Activated CD4-positive, alpha-beta T cell treated with anti-CD3 and anti-CD28 coated beads, Interleukin-2, Interleukin-4, amounts not matched to agents 100 ng/mL and 50 ng/mL, durations not matched to agents 16 hours and 8 hours (primary cell): ENCODE results near the gene FMO4.
"Not testable (repeated sequence)": the region's sequence is repeated elsewhere in the genome, so short reads cannot be mapped to it uniquely, and the experiment has no call there.

Experiments used
- DNase-seq: peaks from one replicate; pipeline ENCODE4 v3.0.0-alpha.2; 2020; ENCODE audit warnings: low spot score

Gene FMO4

GRCh38 chr1:171389171-171389570 lies 75.2 kb downstream of the FMO4 start:
- no peak for DNase-seq

GRCh38 chr1:171390740-171391139 lies 76.8 kb downstream of the FMO4 start:
- not testable (repeated sequence) for DNase-seq
